PC-9 (cell line): ENCODE results near the gene C10orf143. TPM values are rescaled to one million over a fixed set of nuclear protein-coding genes. Genes with fewer than 3 reads are reported as not detected.
"Not testable (repeated sequence)": the region's sequence is repeated elsewhere in the genome, so short reads cannot be mapped to it uniquely, and the experiment has no call there.

ENCODE experiments used
- BruUV-seq: library from RNA; stranded (reverse); fragments of 400-500 nt; replicated peaks from 2 replicates; lab custom pipeline; 2021; lab: Mats Ljungman, UMichigan
- CTCF ChIA-PET: fragments of 300-600 bp; sonication (Branson Sonifier 250); formaldehyde crosslinking; loops from one replicate; lab custom pipeline; 2022; ENCODE audit warnings: antibody characterized with exemption; lab: Charles Lee
- POLR2A ChIA-PET: fragments of 300-600 bp; sonication (Branson Sonifier 250); formaldehyde crosslinking; loops from one replicate; lab custom pipeline; 2022; ENCODE audit warnings: antibody characterized with exemption; ENCODE audit not compliant: unreplicated experiment; lab: Charles Lee
- DNase-seq, 2 experiments: peaks; one replicate each; pipeline versions ENCODE4 v3.0.0 to v3.0.0-alpha.2; 2015 to 2022; ENCODE audit warnings: mixed read lengths in 1 of 2
- H2AFZ ChIP-seq: fragments of 200-600 bp; sonication (generic); 2 replicates; pipeline ENCODE4 v1.8.1; 2017; ENCODE audit warnings: antibody characterized with exemption
- H3F3A ChIP-seq: fragments of 200-600 bp; sonication (generic); 2 replicates; pipeline ENCODE4 v1.8.1; 2017; ENCODE audit warnings: antibody characterized with exemption, mild to moderate bottlenecking, low read depth; ENCODE audit not compliant: insufficient read depth
- H3K27ac ChIP-seq: fragments of 200-600 bp; sonication (generic); 2 replicates; pipeline ENCODE4 v1.6.1; 2016; ENCODE audit warnings: mixed run types
- H3K27me3 ChIP-seq: fragments of 200-600 bp; sonication (generic); 2 replicates; pipeline ENCODE4 v1.6.1; 2016; ENCODE audit warnings: low read depth, mixed run types; ENCODE audit not compliant: insufficient read depth
- H3K36me3 ChIP-seq: fragments of 200-600 bp; sonication (generic); 2 replicates; pipeline ENCODE4 v1.6.1; 2016; ENCODE audit warnings: low read depth, mixed run types
- H3K4me1 ChIP-seq: fragments of 200-600 bp; sonication (generic); replicated peaks from 2 replicates; pipeline ENCODE4 v1.6.1; 2016; ENCODE audit warnings: mixed run types; ENCODE audit not compliant: insufficient read depth
- H3K4me2 ChIP-seq: fragments of 200-600 bp; sonication (generic); 2 replicates; pipeline ENCODE4 v1.6.1; 2017; ENCODE audit warnings: mixed run types
- H3K4me3 ChIP-seq: fragments of 200-600 bp; sonication (generic); 2 replicates; pipeline ENCODE4 v1.6.1; 2016; ENCODE audit warnings: mixed run types
- H3K79me2 ChIP-seq: fragments of 200-600 bp; sonication (generic); 2 replicates; pipeline ENCODE4 v1.6.1; 2017; ENCODE audit warnings: low read depth, mixed run types
- H3K9me2 ChIP-seq: fragments of 200-600 bp; sonication (generic); 2 replicates; pipeline ENCODE4 v1.8.1; 2017; ENCODE audit warnings: mild to moderate bottlenecking; ENCODE audit not compliant: insufficient read depth
- H3K9me3 ChIP-seq: fragments of 200-600 bp; sonication (generic); 2 replicates; pipeline ENCODE4 v1.8.1; 2016; ENCODE audit warnings: low read depth; ENCODE audit not compliant: insufficient read depth
- H4K20me1 ChIP-seq: fragments of 200-600 bp; sonication (generic); 2 replicates; pipeline ENCODE4 v1.8.1; 2017; ENCODE audit not compliant: insufficient read depth
- CTCF ChIP-seq: fragments of 200-600 bp; sonication (generic); conservative IDR thresholded peaks from 2 replicates; pipeline ENCODE4 v1.6.1; 2017; ENCODE audit warnings: mixed run types, antibody characterized with exemption, mild to moderate bottlenecking, moderate library complexity
- EZH2 ChIP-seq: fragments of 200-600 bp; sonication (generic); IDR thresholded peaks from 2 replicates; pipeline ENCODE4 v1.8.0; 2017; ENCODE audit warnings: antibody characterized with exemption, low read depth
- intact Hi-C: fragments of 100-400 bp; cut with micrococcal nuclease; formaldehyde crosslinking; loops from one replicate; pipeline ENCODE4 v1.10.0; 2022; ENCODE audit not compliant: unreplicated experiment
- total RNA-seq: library from RNA; stranded (reverse); gene quantifications from 2 replicates; pipeline ENCODE4 v1.2.3, GENCODE V29; 2021

C10orf143 gene
- total RNA-seq, 1 experiment from 2014 or later, result 2.8 TPM

- Histone ChIP-seq H3K9me3 (no peaks in the 10 kb centered on the region), H3K27me3 (peaks cover 3% of the 10 kb centered on the region; the same call in 1 of the 2 replicates), H3F3A (no peaks in the 10 kb centered on the region), H3K4me3 (no peak overlapping the region), H3K27ac (no peak overlapping the region), H4K20me1 (no peaks in the 10 kb centered on the region), H3K4me1 (no peaks in the 10 kb centered on the region), H3K9me2 (no peaks in the 10 kb centered on the region), H3K4me2 (no peak overlapping the region), H2AFZ (no peak overlapping the region), H3K79me2 (no peaks in the 10 kb centered on the region), H3K36me3 (no peaks in the 10 kb centered on the region)
- no TSS peak for BruUV-seq
- DNase-seq, result no peak
- intact Hi-C loops, result loop anchor here (10.0 kb wide), 1 partner anchor 1087 kb away; no protein-coding TSS in a partner anchor
- CTCF ChIA-PET, result interaction anchor here (0.7 kb wide), 1 partner anchor 12 kb away, joined by 4 read pairs; no protein-coding TSS in a partner anchor
- no peak for TF ChIP-seq EZH2
- no peak for TF ChIP-seq CTCF
- POLR2A ChIA-PET, result no interaction called here
These were observed 11.0 kb upstream of the C10orf143 start for GRCh38 chr10:130121486-130122079.

DNA sequence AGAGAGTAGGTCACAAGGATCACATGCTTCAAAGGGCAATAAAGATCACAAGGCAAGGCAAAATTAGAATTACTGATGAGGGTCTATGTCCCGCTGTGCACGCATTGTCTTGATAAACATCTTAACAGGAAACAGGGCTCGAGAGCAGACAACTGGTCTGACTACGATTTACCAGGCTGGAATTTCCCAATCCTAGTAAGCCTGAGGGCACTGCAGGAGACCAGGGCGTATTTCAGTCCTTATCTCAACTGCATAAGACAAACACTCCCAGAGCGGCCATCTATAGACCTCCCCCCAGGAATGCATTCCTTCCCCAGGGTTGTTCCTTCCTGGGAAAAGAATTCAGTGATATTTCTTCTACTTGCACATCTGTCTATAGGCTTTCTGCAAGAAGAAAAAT is 6.9 kb upstream of the C10orf143 start:
- H4K20me1 ChIP-seq, H3K9me3 ChIP-seq, H3K9me2 ChIP-seq, H3K4me3 ChIP-seq, CTCF ChIA-PET, H3K27ac ChIP-seq, H3K4me2 ChIP-seq, H3K79me2 ChIP-seq, DNase-seq, H3K36me3 ChIP-seq, POLR2A ChIA-PET, H3K27me3 ChIP-seq, H2AFZ ChIP-seq, intact Hi-C loops, BruUV-seq, H3K4me1 ChIP-seq, H3F3A ChIP-seq: not testable (repeated sequence)

DNA sequence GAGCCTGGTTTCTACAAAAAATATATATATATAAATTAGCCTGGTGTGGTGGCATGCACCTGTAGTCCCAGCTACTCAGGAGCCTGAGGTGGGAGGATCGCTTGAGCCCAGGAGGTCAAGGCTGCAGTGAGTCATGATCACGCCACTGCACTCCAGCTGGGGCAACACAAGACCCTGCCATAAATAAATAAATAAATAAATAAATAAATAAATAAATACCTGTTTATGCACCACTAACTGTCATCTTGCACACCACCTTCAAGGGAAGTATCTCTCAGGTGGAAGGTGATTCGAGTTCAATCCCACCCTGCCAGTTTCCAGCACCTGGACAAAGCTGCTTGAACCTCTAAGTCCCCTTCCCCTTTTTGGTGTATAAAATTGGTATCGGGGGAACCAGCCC is 6.3 kb upstream of the C10orf143 start:
- H3K79me2 ChIP-seq, H4K20me1 ChIP-seq, H3K9me3 ChIP-seq, H3K27me3 ChIP-seq, H3K9me2 ChIP-seq, H2AFZ ChIP-seq, POLR2A ChIA-PET, DNase-seq, H3K4me2 ChIP-seq, H3K36me3 ChIP-seq, BruUV-seq, H3K27ac ChIP-seq, H3F3A ChIP-seq, intact Hi-C loops, H3K4me1 ChIP-seq, H3K4me3 ChIP-seq, CTCF ChIA-PET: not testable (repeated sequence)

GRCh38 chr10:130112821-130113220 is 2.2 kb upstream of the C10orf143 start:
- H3K4me2 ChIP-seq, result no peak overlapping the region
- intact Hi-C loops, result no loop called here
- no peak for TF ChIP-seq CTCF
- no peak for TF ChIP-seq EZH2
- H3K4me1 ChIP-seq, result no peaks in the 10 kb centered on the region
- H3K79me2 ChIP-seq, result no peaks in the 10 kb centered on the region
- no TSS peak for BruUV-seq
- no peaks in the 10 kb centered on the region for H3K9me2 ChIP-seq
- ChIA-PET POLR2A (no interaction called here), CTCF (no interaction called here)
- no peaks in the 10 kb centered on the region for H3K36me3 ChIP-seq
- H3F3A ChIP-seq, result no peaks in the 10 kb centered on the region
- H4K20me1 ChIP-seq, result no peaks in the 10 kb centered on the region
- H3K27ac ChIP-seq, result no peak overlapping the region
- no peak overlapping the region for H2AFZ ChIP-seq
- no peaks in the 10 kb centered on the region for H3K9me3 ChIP-seq
- H3K27me3 ChIP-seq, result no peaks in the 10 kb centered on the region
- H3K4me3 ChIP-seq, result no peak overlapping the region
- DNase-seq, result no peak
